GM12878 (cell line): ENCODE measurements around the gene SYMPK. TPM values are rescaled to one million over a fixed set of nuclear protein-coding genes. Genes with fewer than 3 reads are reported as not detected.

Experiments used
- ATAC-seq: fragments of 200-7000 bp; cut with Tn5 transposase; 3 replicates; pipeline ENCODE4 v1.9.1; 2020; ENCODE audit warnings: mild to moderate bottlenecking, moderate library complexity
- BruUV-seq: library from RNA; stranded (reverse); fragments of 400-500 nt; replicated peaks from 2 replicates; lab custom pipeline; 2021; lab: Mats Ljungman, UMichigan
- CTCF ChIA-PET: fragments of 300-600 bp; sonication (Branson Sonifier 250); formaldehyde crosslinking; extraction: SDS; loops from one replicate; lab custom pipeline; 2021; ENCODE audit warnings: inconsistent platforms; lab: Yijun Ruan, JAX
- POLR2A ChIA-PET: fragments of 350-600 bp; formaldehyde crosslinking; extraction: SDS; loops from one replicate; lab custom pipeline; 2021; ENCODE audit warnings: inconsistent platforms; lab: Charles Lee
- RAD21 ChIA-PET: fragments of 300-600 bp; sonication (Branson Sonifier 250); formaldehyde crosslinking; loops from one replicate; lab custom pipeline; 2023; ENCODE audit warnings: antibody characterized with exemption; ENCODE audit not compliant: unreplicated experiment; lab: Charles Lee
- SMC1A ChIA-PET: fragments of 300-600 bp; sonication (Branson Sonifier 250); formaldehyde crosslinking; loops from one replicate; lab custom pipeline; 2023; ENCODE audit not compliant: unreplicated experiment, uncharacterized antibody; lab: Charles Lee
- DNase-seq: peaks from one replicate; pipeline ENCODE4 v3.0.0-alpha.2; 2011; ENCODE audit warnings: low read depth, low spot score
- FAIRE-seq: peaks from 3 replicates; lab custom pipeline; 2011; peaks lifted over from hg19 to GRCh38; lab: Jason Lieb, UNC
- H2AFZ ChIP-seq: 2 replicates; pipeline ENCODE4 v1.6.0; 2011; ENCODE audit warnings: low read depth, low read length, control low read depth; ENCODE audit not compliant: control insufficient read depth
- H3K27ac ChIP-seq: 2 replicates; pipeline ENCODE4 v1.5.1; 2011; ENCODE audit warnings: control low read depth; ENCODE audit not compliant: control insufficient read depth, insufficient read depth
- H3K27me3 ChIP-seq, 2 experiments: replicated peaks in 1 of 2; 2 replicates each; pipeline versions ENCODE4 v1.6.0 to v1.6.1; 2011; ENCODE audit warnings: low read length in 1 of 2; ENCODE audit not compliant: control insufficient read depth in 2 of 2, insufficient read depth in 2 of 2
- H3K36me3 ChIP-seq, 2 experiments: 2 replicates each; pipeline ENCODE4 v1.5.1; 2011; ENCODE audit warnings: low read length in 1 of 2; ENCODE audit not compliant: control insufficient read depth in 2 of 2, insufficient read depth in 2 of 2
- H3K4me1 ChIP-seq: 2 replicates; pipeline ENCODE4 v1.6.1; 2011; ENCODE audit warnings: mild to moderate bottlenecking, low read length, moderate library complexity, mixed read lengths; ENCODE audit not compliant: control insufficient read depth, insufficient read depth
- H3K4me2 ChIP-seq: 2 replicates; pipeline ENCODE4 v1.6.0; 2011; ENCODE audit warnings: control low read depth; ENCODE audit not compliant: control insufficient read depth, insufficient read depth
- H3K4me3 ChIP-seq: fragments of 200-600 bp; sonication (generic); 2 replicates; pipeline ENCODE4 v1.5.1; 2016
- H3K79me2 ChIP-seq: 2 replicates; pipeline ENCODE4 v1.6.0; 2011; ENCODE audit warnings: low read length; ENCODE audit not compliant: control insufficient read depth, insufficient read depth
- H3K9ac ChIP-seq: 2 replicates; pipeline ENCODE4 v1.8.0; 2011; ENCODE audit warnings: low read length, control low read depth, mixed read lengths; ENCODE audit not compliant: control insufficient read depth, insufficient read depth
- H3K9me3 ChIP-seq: replicated peaks from 3 replicates; pipeline ENCODE4 v1.5.1; 2011; ENCODE audit warnings: mild to moderate bottlenecking, low read length; ENCODE audit not compliant: control insufficient read depth, insufficient read depth
- H4K20me1 ChIP-seq: 2 replicates; pipeline ENCODE4 v1.6.0; 2011; ENCODE audit not compliant: control insufficient read depth, insufficient read depth
- ASH2L ChIP-seq: fragments of 300-600, 200-600 bp; sonication (generic); IDR thresholded peaks from 2 replicates; pipeline ENCODE4 v1.6.1; 2017; ENCODE audit warnings: low read depth, mild to moderate bottlenecking, borderline replicate concordance
- BACH1 ChIP-seq: fragments of 450-650 bp; IDR thresholded peaks from 2 replicates; pipeline ENCODE4 v1.6.1; 2017; ENCODE audit warnings: mild to moderate bottlenecking, borderline replicate concordance
- BRCA1 ChIP-seq: IDR thresholded peaks from 2 replicates; pipeline ENCODE4 v1.6.1; 2011; ENCODE audit warnings: low read depth, low read length, improper control_type of control experiment
- CBX5 ChIP-seq: sonication (generic); IDR thresholded peaks from 2 replicates; pipeline ENCODE4 v1.6.1; 2016; ENCODE audit warnings: low read depth, moderate library complexity, mild to moderate bottlenecking, inconsistent platforms
- CHD2 ChIP-seq: IDR thresholded peaks from 2 replicates; pipeline ENCODE4 v1.6.1; 2011; ENCODE audit warnings: low read depth, low read length, improper control_type of control experiment, borderline replicate concordance
- EGR1 ChIP-seq, 2 experiments: IDR thresholded peaks; 1 replicate in 1 of 2; 2 replicates in 1 of 2; pipeline ENCODE4 v1.6.1; 2011 to 2012; ENCODE audit warnings: low read depth in 2 of 2, low read length in 2 of 2, borderline replicate concordance in 1 of 2, mild to moderate bottlenecking in 1 of 2, moderate library complexity in 1 of 2
- EP300 ChIP-seq, 2 experiments: fragments of 150-350 bp in 1 of 2; IDR thresholded peaks; 2 replicates each; pipeline ENCODE4 v1.6.1; 2011 to 2012; ENCODE audit warnings: low read depth in 2 of 2, low read length in 2 of 2, borderline replicate concordance in 1 of 2, improper control_type of control experiment in 1 of 2, inconsistent platforms in 1 of 2; ENCODE audit not compliant: control insufficient read depth in 1 of 2
- EZH2 ChIP-seq: IDR thresholded peaks from 2 replicates; pipeline ENCODE4 v1.6.1; 2012; ENCODE audit warnings: low read depth, mild to moderate bottlenecking, control low read depth, inconsistent platforms, low read length, borderline replicate concordance; ENCODE audit not compliant: control insufficient read depth
- FOXK2 ChIP-seq: fragments of 450-650 bp; IDR thresholded peaks from 2 replicates; pipeline ENCODE4 v1.6.1; 2017; ENCODE audit warnings: mild to moderate bottlenecking, moderate library complexity
- LARP7 ChIP-seq: fragments of 450-650 bp; IDR thresholded peaks from 2 replicates; pipeline ENCODE4 v1.6.1; 2017; ENCODE audit warnings: mild to moderate bottlenecking
- NFXL1 ChIP-seq: fragments of 450-650 bp; IDR thresholded peaks from 2 replicates; pipeline ENCODE4 v1.6.1; 2017; ENCODE audit warnings: antibody characterized with exemption, mild to moderate bottlenecking, borderline replicate concordance
- PML ChIP-seq: IDR thresholded peaks from 2 replicates; pipeline ENCODE4 v1.6.1; 2012; ENCODE audit warnings: low read length, inconsistent platforms
- RAD21 ChIP-seq: IDR thresholded peaks from 2 replicates; pipeline ENCODE4 v1.6.1; 2011; ENCODE audit warnings: mild to moderate bottlenecking, low read depth, low read length, moderate library complexity; ENCODE audit not compliant: insufficient read depth
- SIX5 ChIP-seq: IDR thresholded peaks from 2 replicates; pipeline ENCODE4 v1.6.1; 2011; ENCODE audit warnings: mild to moderate bottlenecking, low read depth, low read length, moderate library complexity; ENCODE audit not compliant: severe bottlenecking
- SMARCA5 ChIP-seq: fragments of 450-650 bp; IDR thresholded peaks from 2 replicates; pipeline ENCODE4 v1.6.1; 2017; ENCODE audit warnings: mild to moderate bottlenecking
- SMC3 ChIP-seq: IDR thresholded peaks from 2 replicates; pipeline ENCODE4 v1.6.1; 2011; ENCODE audit warnings: low read length, improper control_type of control experiment, borderline replicate concordance
- SREBF1 ChIP-seq: IDR thresholded peaks from 2 replicates; pipeline ENCODE4 v1.6.1; 2012; ENCODE audit warnings: mild to moderate bottlenecking, low read length
- SRF ChIP-seq, 2 experiments: IDR thresholded peaks; 2 replicates each; pipeline ENCODE4 v1.6.1; 2011; ENCODE audit warnings: low read depth in 2 of 2, low read length in 2 of 2, mild to moderate bottlenecking in 1 of 2, moderate library complexity in 1 of 2
- WGBS: methylation state at CpG from one replicate; pipeline ENCODE4 v1.1.6; 2016; ENCODE audit warnings: low lambda C conversion rate; ENCODE audit not compliant: insufficient replicate concordance, insufficient coverage; ENCODE audit errors: missing lambda C conversion rate; 5-methylcytosine and 5-hydroxymethylcytosine counted together
- in situ Hi-C: fragments of 300-500 bp; cut with MboI; formaldehyde crosslinking; loops from 9 replicates; pipeline ENCODE4 v1.14.3; 2018; ENCODE audit warnings: mixed read lengths
- intact Hi-C: fragments of 100-400 bp; cut with micrococcal nuclease; formaldehyde crosslinking; loops from one replicate; pipeline ENCODE4 v1.14.2; 2022; ENCODE audit not compliant: unreplicated experiment
- polyA plus RNA-seq, 11 experiments: library from polyadenylated mRNA; depleted of rRNA in 4 of 11; unstranded in 6 of 11; stranded (reverse) in 5 of 11; fragments of >200 nt; fragmentation: Nextera tagmentation in 4 of 11; fragmentation: Illumina TruSeq in 1 of 11; extraction: Ambion mirVana in 4 of 11; extraction: Trizol in 1 of 11; gene quantifications; 1 replicate in 1 of 11; 2 replicates in 10 of 11; pipeline versions ENCODE4 v1.2.1 to v1.2.3, GENCODE V29; 2011 to 2016; ENCODE audit warnings: inconsistent platforms in 2 of 11, missing spikeins in 2 of 11, low read depth in 1 of 11
- total RNA-seq, 4 experiments: library from RNA; depleted of rRNA in 3 of 4; stranded (reverse); fragments of >200 nt in 3 of 4; fragmentation: Illumina TruSeq in 1 of 4; extraction: Trizol in 1 of 4; gene quantifications; 2 replicates each; pipeline versions ENCODE4 v1.2.1 to v1.2.3, GENCODE V29; 2013 to 2021
- TF ChIP-seq, protein P1 (sequence below): fragments of 450-650 bp; IDR thresholded peaks from 2 replicates; pipeline ENCODE4 v1.6.1; 2017; ENCODE audit warnings: mild to moderate bottlenecking

Gene SYMPK
- total and polyA plus RNA-seq, 10 of the 15 experiments (the other 5 are each of a cell fraction or from before 2014, with no cell fraction given): 0.49 to 109 (median 42.5) TPM

DNA sequence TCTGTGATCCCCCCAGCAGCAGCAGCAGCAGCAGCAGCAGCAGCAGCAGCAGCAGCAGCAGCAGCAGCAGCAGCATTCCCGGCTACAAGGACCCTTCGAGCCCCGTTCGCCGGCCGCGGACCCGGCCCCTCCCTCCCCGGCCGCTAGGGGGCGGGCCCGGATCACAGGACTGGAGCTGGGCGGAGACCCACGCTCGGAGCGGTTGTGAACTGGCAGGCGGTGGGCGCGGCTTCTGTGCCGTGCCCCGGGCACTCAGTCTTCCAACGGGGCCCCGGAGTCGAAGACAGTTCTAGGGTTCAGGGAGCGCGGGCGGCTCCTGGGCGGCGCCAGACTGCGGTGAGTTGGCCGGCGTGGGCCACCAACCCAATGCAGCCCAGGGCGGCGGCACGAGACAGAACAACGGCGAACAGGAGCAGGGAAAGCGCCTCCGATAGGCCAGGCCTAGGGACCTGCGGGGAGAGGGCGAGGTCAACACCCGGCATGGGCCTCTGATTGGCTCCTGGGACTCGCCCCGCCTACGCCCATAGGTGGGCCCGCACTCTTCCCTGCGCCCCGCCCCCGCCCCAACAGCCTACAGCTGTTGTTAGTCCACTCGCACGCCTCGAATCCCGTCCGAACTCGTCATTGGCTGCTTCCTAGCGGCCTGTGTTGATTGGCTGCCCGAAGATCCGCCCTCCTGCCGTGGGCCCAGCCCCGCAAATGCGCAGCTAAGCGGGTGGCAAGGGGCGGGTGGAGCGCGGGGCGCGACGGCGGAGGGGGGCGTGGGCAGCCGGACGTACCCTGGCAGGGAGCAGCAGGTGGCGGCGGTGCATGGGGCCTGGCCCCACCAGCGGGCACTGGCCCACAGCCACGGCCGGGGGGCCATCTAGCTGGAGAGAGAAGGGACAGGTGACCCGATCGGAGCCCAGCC, 92.5 kb downstream of the SYMPK start:
- Histone ChIP-seq H3K9ac (peak overlapping the region; percentile 61; the same call in 1 of the 2 replicates), H3K4me3 (peak overlapping the region; percentile 78), H2AFZ (peak overlapping the region; percentile 78), H3K27me3 (no peaks in the 10 kb centered on the region), H3K27ac (peak overlapping the region; percentile 67; the same call in 1 of the 2 replicates), H3K4me2 (peak overlapping the region; percentile 98), H3K4me1 (peaks cover 4% of the 10 kb centered on the region), H3K9me3 (no peaks in the 10 kb centered on the region), H4K20me1 (no peaks in the 10 kb centered on the region), H3K36me3 (no peaks in the 10 kb centered on the region), H3K79me2 (no peaks in the 10 kb centered on the region; the same call in 1 of the 2 replicates)
- WGBS: 3% methylated on average over 53 of the region's 79 CpGs
- CTCF ChIA-PET: interaction anchor here (0.6 to 4.5 kb wide), 25 partner anchors 9 to 331 kb away, joined by 3 to 110 read pairs (median 6); partner anchors contain the start of genes CCDC61, DMWD, FBXO46 and FOXA3
- BruUV-seq: no TSS peak
- POLR2A ChIA-PET: interaction anchor here (0.6 to 3.3 kb wide), 20 partner anchors 9 to 594 kb away, joined by 3 to 28 read pairs (median 9); partner anchors contain the start of genes DMWD, FBXO46, IRF2BP1 and QPCTL
- FAIRE-seq (peak; percentile 98), DNase-seq (peak; percentile 76), ATAC-seq (peak; percentile 82)
- intact Hi-C loops: loop anchor here (2.0 kb wide), 1 partner anchor 28 kb away; no protein-coding TSS in a partner anchor
- SMC1A ChIA-PET: interaction anchor here (0.9 to 3.2 kb wide), 6 partner anchors 9 to 92 kb away, joined by 3 to 24 read pairs (median 6); partner anchors contain the start of genes DMWD and SYMPK
- in situ Hi-C loops: no loop called here
- RAD21 ChIA-PET: interaction anchor here (0.5 to 3.6 kb wide), 21 partner anchors 9 to 732 kb away, joined by 3 to 63 read pairs (median 5); partner anchors contain the start of genes DMWD, FBXO46, FOXA3 and IRF2BP1
- TF ChIP-seq ASH2L: no peak
- TF ChIP-seq SIX5: no peak
- peak in 1 of 2 experiments; percentile 77; a peak in 2 of 3 replicates for TF ChIP-seq EGR1 (IDR thresholded peaks at IDR 0.05; ENCODE audit: borderline replicate concordance in 1 of 2, low read depth in 2 of 2, low read length in 2 of 2)
- TF ChIP-seq NFXL1: no peak
- no peak for TF ChIP-seq SREBF1
- peak in 1 of 2 experiments; percentile 55; a peak in 2 of 4 replicates for TF ChIP-seq SRF (IDR thresholded peaks at IDR 0.05; ENCODE audit: low read depth in 2 of 2, low read length in 2 of 2)
- TF ChIP-seq EP300 (IDR thresholded peaks at IDR 0.05; ENCODE audit: borderline replicate concordance in 1 of 2, control insufficient read depth in 1 of 2, low read depth in 2 of 2, low read length in 2 of 2): no peak
- TF ChIP-seq BRCA1: no peak
- no peak; the same call in 1 of the 2 replicates for TF ChIP-seq PML
- TF ChIP-seq CBX5: no peak
- TF ChIP-seq FOXK2: peak; percentile 61; the same call in 1 of the 2 replicates
- TF ChIP-seq RAD21: peak; percentile 74
- peak; percentile 50 for TF ChIP-seq LARP7
- TF ChIP-seq SMARCA5: peak; percentile 64; the same call in 1 of the 2 replicates
- no peak for TF ChIP-seq EZH2
- TF ChIP-seq, protein P1, sequence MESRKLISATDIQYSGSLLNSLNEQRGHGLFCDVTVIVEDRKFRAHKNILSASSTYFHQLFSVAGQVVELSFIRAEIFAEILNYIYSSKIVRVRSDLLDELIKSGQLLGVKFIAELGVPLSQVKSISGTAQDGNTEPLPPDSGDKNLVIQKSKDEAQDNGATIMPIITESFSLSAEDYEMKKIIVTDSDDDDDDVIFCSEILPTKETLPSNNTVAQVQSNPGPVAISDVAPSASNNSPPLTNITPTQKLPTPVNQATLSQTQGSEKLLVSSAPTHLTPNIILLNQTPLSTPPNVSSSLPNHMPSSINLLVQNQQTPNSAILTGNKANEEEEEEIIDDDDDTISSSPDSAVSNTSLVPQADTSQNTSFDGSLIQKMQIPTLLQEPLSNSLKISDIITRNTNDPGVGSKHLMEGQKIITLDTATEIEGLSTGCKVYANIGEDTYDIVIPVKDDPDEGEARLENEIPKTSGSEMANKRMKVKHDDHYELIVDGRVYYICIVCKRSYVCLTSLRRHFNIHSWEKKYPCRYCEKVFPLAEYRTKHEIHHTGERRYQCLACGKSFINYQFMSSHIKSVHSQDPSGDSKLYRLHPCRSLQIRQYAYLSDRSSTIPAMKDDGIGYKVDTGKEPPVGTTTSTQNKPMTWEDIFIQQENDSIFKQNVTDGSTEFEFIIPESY: no peak
- TF ChIP-seq BACH1: no peak; the same call in 1 of the 2 replicates
- peak; percentile 39; the same call in 1 of the 2 replicates for TF ChIP-seq SMC3
- TF ChIP-seq CHD2: no peak
